Osteocyte (in vitro differentiated cells): ENCODE data around the gene FBXO47. TPM values are rescaled to one million over a fixed set of nuclear protein-coding genes. Genes with fewer than 3 reads are reported as not detected.

ENCODE experiments used
- DNase-seq: peaks from one replicate; pipeline ENCODE4 v3.0.0; 2021; ENCODE audit warnings: mixed read lengths; ENCODE audit not compliant: unreplicated experiment; ENCODE audit errors: extremely low spot score
- H3K27ac Mint-ChIP-seq: one replicate; pipeline ENCODE4 v1.8.0; 2021; ENCODE audit warnings: mild to moderate bottlenecking, mixed read lengths; ENCODE audit not compliant: unreplicated experiment
- H3K27me3 Mint-ChIP-seq: one replicate; pipeline ENCODE4 v1.8.0; 2021; ENCODE audit warnings: mixed read lengths; ENCODE audit not compliant: unreplicated experiment
- H3K36me3 Mint-ChIP-seq: one replicate; pipeline ENCODE4 v1.8.0; 2021; ENCODE audit warnings: mixed read lengths; ENCODE audit not compliant: unreplicated experiment
- H3K4me1 Mint-ChIP-seq: one replicate; pipeline ENCODE4 v1.8.0; 2021; ENCODE audit warnings: mixed read lengths; ENCODE audit not compliant: unreplicated experiment
- H3K4me3 Mint-ChIP-seq: one replicate; pipeline ENCODE4 v1.8.0; 2021; ENCODE audit warnings: mild to moderate bottlenecking, moderate library complexity, mixed read lengths; ENCODE audit not compliant: unreplicated experiment
- H3K9me3 Mint-ChIP-seq: one replicate; pipeline ENCODE4 v1.8.0; 2021; ENCODE audit warnings: mixed read lengths; ENCODE audit not compliant: unreplicated experiment
- CTCF ChIP-seq: fragments of 200-600 bp; sonication (generic); IDR thresholded peaks from 2 replicates; pipeline ENCODE4 v1.5.0; 2021; ENCODE audit warnings: antibody characterized with exemption, mild to moderate bottlenecking, moderate library complexity
- total RNA-seq: library from RNA; stranded (reverse); gene quantifications from 2 replicates; pipeline ENCODE4 v1.2.1, GENCODE V29; 2021

The FBXO47 gene
- total RNA-seq, 1 donor from 2014 or later = not detected

DNA sequence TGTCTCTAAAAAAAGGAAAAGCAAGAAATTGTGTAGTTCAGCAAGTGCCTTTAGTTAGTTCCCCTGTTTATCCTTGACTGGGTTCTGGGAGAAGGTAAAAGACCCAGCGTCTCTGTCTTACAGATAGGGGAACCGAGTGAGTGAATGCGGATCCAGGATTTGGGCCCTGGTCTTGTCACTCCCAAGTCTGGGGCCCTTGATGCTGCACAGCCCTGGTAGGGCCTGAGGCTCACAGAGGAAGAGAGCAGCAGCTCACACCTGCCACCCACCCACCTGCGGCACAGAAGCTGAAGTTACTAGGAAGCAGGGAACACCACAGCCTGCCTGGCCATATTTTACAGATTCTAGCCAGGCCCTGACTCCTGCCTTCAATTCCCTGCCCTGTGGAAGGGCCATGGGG, 75.1 kb downstream of the FBXO47 start:
- Mint-ChIP-seq H3K27ac (peak overlapping the region; percentile 62), H3K4me3 (no peak overlapping the region), H3K4me1 (peaks cover 64% of the 10 kb centered on the region), H3K9me3 (no peaks in the 10 kb centered on the region), H3K36me3 (peaks cover 21% of the 10 kb centered on the region), H3K27me3 (no peaks in the 10 kb centered on the region)
- no peak for DNase-seq
- no peak for TF ChIP-seq CTCF

DNA sequence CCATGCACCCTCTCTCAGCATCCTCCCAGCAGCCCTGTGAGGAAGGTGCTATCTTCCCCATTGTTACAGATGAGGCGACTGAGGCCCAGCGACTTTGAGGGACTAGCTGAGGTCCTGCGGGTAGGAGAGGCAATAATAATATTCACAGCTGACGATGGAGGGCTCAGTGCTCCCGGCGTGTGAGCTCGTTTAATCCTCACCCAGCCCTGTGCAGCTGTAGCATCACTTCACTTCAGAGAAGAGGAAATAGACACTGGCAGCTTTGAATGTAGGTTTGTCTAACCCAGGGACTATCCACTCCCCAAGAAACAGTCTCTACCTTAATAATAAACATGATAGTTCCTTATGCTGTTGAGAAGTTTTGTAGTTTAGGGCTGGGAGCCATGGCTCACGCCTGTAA, 75.8 kb downstream of the FBXO47 start:
- H3K4me1 Mint-ChIP-seq = peaks cover 62% of the 10 kb centered on the region

GRCh38 chr17:38890410-38890746, 76.8 kb downstream of the FBXO47 start:
- Mint-ChIP-seq H3K4me3 (no peak overlapping the region), H3K9me3 (no peaks in the 10 kb centered on the region), H3K27ac (no peak overlapping the region), H3K27me3 (no peaks in the 10 kb centered on the region), H3K36me3 (peaks cover 26% of the 10 kb centered on the region), H3K4me1 (peaks cover 62% of the 10 kb centered on the region)
- TF ChIP-seq CTCF = no peak
- DNase-seq = no peak

More for the DNA sequence above, 75.8 kb downstream of the FBXO47 start:
- no peak for DNase-seq
- TF ChIP-seq CTCF = no peak
- peaks cover 21% of the 10 kb centered on the region for H3K36me3 Mint-ChIP-seq
- H3K9me3 Mint-ChIP-seq = no peaks in the 10 kb centered on the region
- no peak overlapping the region for H3K4me3 Mint-ChIP-seq
- H3K27me3 Mint-ChIP-seq = no peaks in the 10 kb centered on the region
- peak overlapping the region; percentile 62 for H3K27ac Mint-ChIP-seq

GRCh38 chr17:38889745-38890409, 77.3 kb downstream of the FBXO47 start:
- Mint-ChIP-seq H3K9me3 (no peaks in the 10 kb centered on the region), H3K27ac (peak overlapping the region; percentile 31), H3K27me3 (no peaks in the 10 kb centered on the region), H3K36me3 (peaks cover 28% of the 10 kb centered on the region), H3K4me1 (peaks cover 66% of the 10 kb centered on the region), H3K4me3 (no peak overlapping the region)
- no peak for TF ChIP-seq CTCF
- DNase-seq = no peak

DNA sequence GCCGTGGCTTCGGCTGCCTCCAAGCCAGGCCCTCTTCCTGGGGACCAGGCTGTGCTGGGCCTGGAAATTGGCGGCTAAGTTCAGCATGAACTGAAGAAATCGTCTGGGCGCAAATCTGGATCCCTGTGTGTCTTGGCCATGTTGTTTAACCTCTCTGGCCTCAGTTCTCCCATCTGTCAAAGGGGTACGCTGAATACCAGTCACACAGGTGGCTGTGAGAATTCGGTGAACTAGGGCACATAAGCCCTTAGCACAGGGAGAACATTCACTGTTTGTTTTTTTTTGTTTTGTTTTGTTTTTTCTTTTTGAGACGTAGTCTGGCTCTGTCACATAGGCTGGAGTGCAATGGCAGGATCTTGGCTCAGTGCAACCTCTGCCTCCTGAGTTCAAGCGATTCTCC, 78.4 kb downstream of the FBXO47 start:
- Mint-ChIP-seq H3K27ac (peak overlapping the region; percentile 62), H3K9me3 (no peaks in the 10 kb centered on the region), H3K36me3 (peaks cover 29% of the 10 kb centered on the region), H3K27me3 (no peaks in the 10 kb centered on the region), H3K4me1 (peaks cover 66% of the 10 kb centered on the region), H3K4me3 (no peak overlapping the region)
- DNase-seq = no peak
- TF ChIP-seq CTCF = no peak
